Bladder microvascular endothelial cell (primary cell): ENCODE data around the gene KEL. TPM values are rescaled to one million over a fixed set of nuclear protein-coding genes. Genes with fewer than 3 reads are reported as not detected.

Experiments used
- total RNA-seq: library from RNA; depleted of rRNA; stranded (reverse); fragments of >200 nt; gene quantifications from 2 replicates; pipeline ENCODE4 v1.2.3, GENCODE V29; 2014

Gene KEL
- total RNA-seq, result under 0.01 TPM in 1 of 2 replicates, not detected in the other

GRCh38 chr7:142961973-142962926 lies at the start of gene KEL:
TSS of gene KEL (minus strand) at chr7:142962363. CDS start at chr7:142962206, 157 bp downstream.

GRCh38 chr7:142939226-142939910 lies 22.8 kb downstream of the KEL start, which contains the start of gene LLCFC1:
TSS of gene LLCFC1 (plus strand) at chr7:142939484. CDS start at chr7:142939622, 138 bp downstream.

GRCh38 chr7:142933624-142934023 lies 28.5 kb downstream of the KEL start, which contains the start of gene TRPV5:
TSS of gene TRPV5 (minus strand) at chr7:142933746. CDS start at chr7:142933459, 287 bp downstream.

Other genes with a start within 250 kb of the KEL start
- gene PRSS1, start 212.9 kb downstream of the KEL start, total RNA-seq, result not detected in 2 replicates
- not detected in 2 replicates for gene PRSS2, start 191.4 kb downstream of the KEL start, total RNA-seq
- gene EPHB6, start 107.3 kb downstream of the KEL start, total RNA-seq, result under 0.01 TPM in 1 of 2 replicates, not detected in the other
- gene TRPV6, start 76.6 kb downstream of the KEL start, total RNA-seq, result not detected in 2 replicates
- not detected in 2 replicates for gene TRPV5, start 28.6 kb downstream of the KEL start, total RNA-seq
- gene LLCFC1, start 22.9 kb downstream of the KEL start, total RNA-seq, result not detected in 2 replicates
- gene OR9A2, start 64.8 kb upstream of the KEL start, total RNA-seq, result 0.06 TPM in 1 of 2 replicates, not detected in the other
- gene OR6V1, start 90.0 kb upstream of the KEL start, total RNA-seq, result not detected in 2 replicates
- gene PIP, start 169.7 kb upstream of the KEL start, total RNA-seq, result not detected in 2 replicates
- not detected in 2 replicates for gene TAS2R39, start 221.1 kb upstream of the KEL start, total RNA-seq